ENCODE results near the gene PHOX2B. TPM values are rescaled to one million over a fixed set of nuclear protein-coding genes. Genes with fewer than 3 reads are reported as not detected.
"Not testable (repeated sequence)": the region's sequence is repeated elsewhere in the genome, so short reads cannot be mapped to it uniquely, and the experiment has no call there.

Gene PHOX2B
- total RNA-seq, 4 donors from 2014 or later = not detected

- Histone ChIP-seq H3K4me1 (peaks cover 0 to 42% (median 2%) of the 10 kb centered on the region in 4 donors), H3K27ac (no peak overlapping the region), H3K9me3 (peaks cover 0 to 16% (median 0%) of the 10 kb centered on the region in 4 donors), H3K36me3 (peaks cover 0 to 4% (median 0%) of the 10 kb centered on the region in 3 donors), H3K4me3 (no peak overlapping the region), H3K27me3 (peaks cover 0 to 84% of the 10 kb centered on the region in 2 donors)
- WGBS, 2 donors = 6% methylated on average over 20 of the region's 36 CpGs
- DNase-seq (ENCODE audit: low spot score in 2 of 2) = no peak
- TF ChIP-seq POLR2A (IDR thresholded peaks at IDR 0.05) (no peak), CTCF (IDR thresholded peaks at IDR 0.05) (no peak), EP300 (IDR thresholded peaks at IDR 0.05) (no peak)
Observed at GRCh38 chr4:41746025-41746439, 2.5 kb downstream of the PHOX2B start.

GRCh38 chr4:41745292-41746024, 3.1 kb downstream of the PHOX2B start:
- peaks cover 0 to 36% (median 2%) of the 10 kb centered on the region in 4 donors for H3K4me1 ChIP-seq
- peaks cover 0 to 79% of the 10 kb centered on the region in 2 donors for H3K27me3 ChIP-seq
- peaks cover 0 to 4% (median 0%) of the 10 kb centered on the region in 3 donors for H3K36me3 ChIP-seq
- DNase-seq (ENCODE audit: low spot score in 2 of 2) = no peak
- no peak overlapping the region for H3K4me3 ChIP-seq
- H3K27ac ChIP-seq = no peak overlapping the region
- 9 to 14% methylated on average over 18 to 39 of the region's 54 CpGs for WGBS, 2 donors
- TF ChIP-seq CTCF (IDR thresholded peaks at IDR 0.05) = no peak
- no peak for TF ChIP-seq POLR2A (IDR thresholded peaks at IDR 0.05)
- TF ChIP-seq EP300 (IDR thresholded peaks at IDR 0.05) = no peak
- peaks cover 0 to 16% (median 0%) of the 10 kb centered on the region in 4 donors for H3K9me3 ChIP-seq

GRCh38 chr4:41744572-41745291, 3.8 kb downstream of the PHOX2B start:
- 9 to 11% methylated on average over 33 of the region's 33 CpGs for WGBS, 2 donors
- peaks cover 0 to 71% of the 10 kb centered on the region in 2 donors for H3K27me3 ChIP-seq

GRCh38 chr4:41741354-41741753, 7.2 kb downstream of the PHOX2B start:
- H3K4me3 ChIP-seq = no peak overlapping the region
- WGBS, 2 donors = 63 to 73% methylated on average over 2 of the region's 2 CpGs
- TF ChIP-seq CTCF (IDR thresholded peaks at IDR 0.05) (no peak), EP300 (IDR thresholded peaks at IDR 0.05) (no peak), POLR2A (IDR thresholded peaks at IDR 0.05) (no peak)
- peaks cover 0 to 9% (median 1%) of the 10 kb centered on the region in 4 donors for H3K4me1 ChIP-seq
- no peak for DNase-seq (ENCODE audit: low spot score in 2 of 2)
- H3K36me3 ChIP-seq = peaks cover 0 to 4% (median 0%) of the 10 kb centered on the region in 3 donors
- peaks cover 0 to 16% (median 0%) of the 10 kb centered on the region in 4 donors for H3K9me3 ChIP-seq
- H3K27me3 ChIP-seq = peaks cover 0 to 38% of the 10 kb centered on the region in 2 donors
- no peak overlapping the region for H3K27ac ChIP-seq

More at GRCh38 chr4:41744572-41745291, 3.8 kb downstream of the PHOX2B start:
- no peak overlapping the region for H3K27ac ChIP-seq
- peaks cover 0 to 4% (median 0%) of the 10 kb centered on the region in 3 donors for H3K36me3 ChIP-seq
- H3K4me1 ChIP-seq = peaks cover 0 to 33% (median 2%) of the 10 kb centered on the region in 4 donors
- peaks cover 0 to 16% (median 0%) of the 10 kb centered on the region in 4 donors for H3K9me3 ChIP-seq
- H3K4me3 ChIP-seq = no peak overlapping the region
- TF ChIP-seq POLR2A (IDR thresholded peaks at IDR 0.05) (no peak), EP300 (IDR thresholded peaks at IDR 0.05) (no peak), CTCF (IDR thresholded peaks at IDR 0.05) (no peak)
- no peak for DNase-seq (ENCODE audit: low spot score in 2 of 2)

GRCh38 chr4:41737491-41737890, 11.0 kb downstream of the PHOX2B start:
- not testable (repeated sequence) for H3K4me1 ChIP-seq; H3K4me3 ChIP-seq; H3K27ac ChIP-seq; DNase-seq (ENCODE audit: low spot score in 2 of 2); H3K9me3 ChIP-seq; H3K36me3 ChIP-seq
- H3K27me3 ChIP-seq = peaks cover 0 to 10% of the 10 kb centered on the region in 2 donors
- WGBS, 2 donors = 59 to 76% methylated on average over 8 of the region's 8 CpGs
